ENCODE data around the gene AXIN1.
"Not testable (repeated sequence)": the region's sequence is repeated elsewhere in the genome, so short reads cannot be mapped to it uniquely, and the experiment has no call there.

AXIN1 gene

GRCh38 chr16:347203-347602, 5.3 kb downstream of the AXIN1 start:
- DNase-seq (ENCODE audit: low read depth), result no peak
- no peak overlapping the region for H3K4me3 ChIP-seq (ENCODE audit: low read depth, low read length)
- no peak for TF ChIP-seq CTCF (conservative IDR thresholded peaks at IDR 0.05; ENCODE audit: low read depth, low read length)

- DNase-seq (ENCODE audit: low read depth), result no peak
- TF ChIP-seq CTCF (conservative IDR thresholded peaks at IDR 0.05; ENCODE audit: low read depth, low read length), result no peak
- H3K4me3 ChIP-seq (ENCODE audit: low read depth, low read length), result no peak overlapping the region
These were observed 5.9 kb downstream of the AXIN1 start for GRCh38 chr16:346587-346986.

- no peak overlapping the region for H3K4me3 ChIP-seq (ENCODE audit: low read depth, low read length)
- no peak for DNase-seq (ENCODE audit: low read depth)
- TF ChIP-seq CTCF (conservative IDR thresholded peaks at IDR 0.05; ENCODE audit: low read depth, low read length), result no peak
These were observed 6.8 kb downstream of the AXIN1 start for GRCh38 chr16:345772-346171.

GRCh38 chr16:342455-343213, 9.9 kb downstream of the AXIN1 start:
- H3K4me3 ChIP-seq (ENCODE audit: low read depth, low read length), result no peak overlapping the region
- no peak for DNase-seq (ENCODE audit: low read depth)
- no peak for TF ChIP-seq CTCF (conservative IDR thresholded peaks at IDR 0.05; ENCODE audit: low read depth, low read length)

- not testable (repeated sequence) for H3K4me3 ChIP-seq (ENCODE audit: low read depth, low read length); DNase-seq (ENCODE audit: low read depth)
These were observed 10.6 kb downstream of the AXIN1 start for GRCh38 chr16:341974-342336.

- DNase-seq (ENCODE audit: low read depth); H3K4me3 ChIP-seq (ENCODE audit: low read depth, low read length): not testable (repeated sequence)
These were observed 11.2 kb downstream of the AXIN1 start for GRCh38 chr16:341095-341973.

- no peak for TF ChIP-seq CTCF (conservative IDR thresholded peaks at IDR 0.05; ENCODE audit: low read depth, low read length)
- no peak overlapping the region for H3K4me3 ChIP-seq (ENCODE audit: low read depth, low read length)
- DNase-seq (ENCODE audit: low read depth), result no peak
These were observed 12.0 kb downstream of the AXIN1 start for GRCh38 chr16:340370-341091.

All from choroid plexus epithelial cell (primary cell).